Measurements from ENCODE around the gene PTPRN2.

- TF ChIP-seq CTCF (IDR thresholded peaks at IDR 0.05) (no peak), EP300 (IDR thresholded peaks at IDR 0.05) (no peak), POLR2A (IDR thresholded peaks at IDR 0.05) (no peak), POLR2AphosphoS5 (IDR thresholded peaks at IDR 0.05) (no peak)
Observed at GRCh38 chr7:157718303-157719007, 869.2 kb downstream of the PTPRN2 start.

Measured in sigmoid colon (tissue), 4 donors.